Tibial nerve (tissue), 4 donors: ENCODE results near the gene CYLC2. TPM values are rescaled to one million over a fixed set of nuclear protein-coding genes. Genes with fewer than 3 reads are reported as not detected.

Experiments used
- DNase-seq, 2 donors: peaks; one replicate each; pipeline ENCODE4 v3.0.0-alpha.2; 2019; ENCODE audit warnings: low spot score in 2 of 2
- H3K27ac ChIP-seq, 4 donors: fragments of 200-600 bp; sonication (generic) in 3 of 4; one replicate each; pipeline ENCODE4 v1.5.1; 2017 to 2019; ENCODE audit warnings: mild to moderate bottlenecking in 1 of 4
- H3K27me3 ChIP-seq, 2 donors: fragments of 200-600 bp; sonication (generic) in 1 of 2; one replicate each; pipeline versions ENCODE4 v1.5.1 to v1.6.0; 2017 to 2019
- H3K36me3 ChIP-seq, 3 donors: fragments of 200-600 bp; sonication (generic); one replicate each; pipeline ENCODE4 v1.5.1; 2018 to 2019
- H3K4me1 ChIP-seq, 4 donors: fragments of 200-600 bp; sonication (generic) in 3 of 4; one replicate each; pipeline ENCODE4 v1.5.1; 2017 to 2019
- H3K4me3 ChIP-seq, 4 donors: fragments of 200-600 bp; sonication (generic) in 3 of 4; one replicate each; pipeline ENCODE4 v1.5.1; 2017 to 2019; ENCODE audit warnings: mild to moderate bottlenecking in 1 of 4, moderate library complexity in 1 of 4
- H3K9me3 ChIP-seq, 4 donors: fragments of 200-600 bp; sonication (generic) in 3 of 4; one replicate each; pipeline ENCODE4 v1.5.1; 2017 to 2019
- CTCF ChIP-seq, 5 experiments: fragments of 200-600 bp in 3 of 5; fragments of 450-650 bp in 2 of 5; sonication (generic) in 3 of 5; IDR thresholded peaks; one replicate each; pipeline ENCODE4 v1.5.1; 2016 to 2019; ENCODE audit warnings: antibody characterized with exemption in 5 of 5, mild to moderate bottlenecking in 3 of 5, moderate library complexity in 2 of 5
- EP300 ChIP-seq, 2 donors: sonication (generic); formaldehyde crosslinking; IDR thresholded peaks; one replicate each; pipeline ENCODE4 v1.6.1; 2017; ENCODE audit warnings: antibody characterized with exemption in 2 of 2, mild to moderate bottlenecking in 1 of 2
- POLR2A ChIP-seq, 2 donors: fragments of 450-650 bp; IDR thresholded peaks; one replicate each; pipeline ENCODE4 v1.6.1; 2017; ENCODE audit warnings: antibody characterized with exemption in 2 of 2, mild to moderate bottlenecking in 2 of 2, moderate library complexity in 2 of 2
- WGBS, 2 donors: methylation state at CpG; one replicate each; pipeline ENCODE4 v1.1.5; 2018; 5-methylcytosine and 5-hydroxymethylcytosine counted together
- total RNA-seq, 4 donors: library from RNA; depleted of rRNA; stranded (reverse); fragments of >200 nt; gene quantifications; one replicate each; pipeline ENCODE4 v1.1.0, GENCODE V29; 2016

Gene CYLC2
- total RNA-seq, 4 donors from 2014 or later = not detected

GRCh38 chr9:102974530-102974929 is 20.6 kb upstream of the CYLC2 start:
- no peak for TF ChIP-seq EP300 (IDR thresholded peaks at IDR 0.05)
- TF ChIP-seq POLR2A (IDR thresholded peaks at IDR 0.05) = no peak
- no peak for TF ChIP-seq CTCF (IDR thresholded peaks at IDR 0.05)
- Histone ChIP-seq H3K4me1 (no peaks in the 10 kb centered on the region), H3K36me3 (no peaks in the 10 kb centered on the region), H3K27me3 (no peaks in the 10 kb centered on the region), H3K9me3 (peaks cover 0 to 19% (median 0%) of the 10 kb centered on the region in 4 donors), H3K4me3 (no peak overlapping the region), H3K27ac (no peak overlapping the region)
- no peak for DNase-seq
- 80 to 95% methylated on average over 1 of the region's 1 CpG for WGBS, 2 donors

- no peaks in the 10 kb centered on the region for H3K27me3 ChIP-seq
- H3K9me3 ChIP-seq = peaks cover 0 to 12% (median 0%) of the 10 kb centered on the region in 4 donors
- no peaks in the 10 kb centered on the region for H3K36me3 ChIP-seq
- no peak overlapping the region for H3K27ac ChIP-seq
- DNase-seq = no peak
- no peak for TF ChIP-seq POLR2A (IDR thresholded peaks at IDR 0.05)
- no peak for TF ChIP-seq CTCF (IDR thresholded peaks at IDR 0.05)
- no peak for TF ChIP-seq EP300 (IDR thresholded peaks at IDR 0.05)
- no peaks in the 10 kb centered on the region for H3K4me1 ChIP-seq
- no peak overlapping the region for H3K4me3 ChIP-seq
- WGBS, 2 donors = 72 to 83% methylated on average over 4 of the region's 4 CpGs
Measured at GRCh38 chr9:102975251-102975650, 19.9 kb upstream of the CYLC2 start.

- Histone ChIP-seq H3K4me3 (no peak overlapping the region), H3K27ac (no peak overlapping the region), H3K9me3 (no peaks in the 10 kb centered on the region), H3K36me3 (no peaks in the 10 kb centered on the region), H3K27me3 (no peaks in the 10 kb centered on the region), H3K4me1 (no peaks in the 10 kb centered on the region)
- no peak for TF ChIP-seq CTCF (IDR thresholded peaks at IDR 0.05)
- no peak for TF ChIP-seq POLR2A (IDR thresholded peaks at IDR 0.05)
- no peak for TF ChIP-seq EP300 (IDR thresholded peaks at IDR 0.05)
- DNase-seq = no peak
- WGBS, 2 donors = 51 to 67% methylated on average over 3 of the region's 3 CpGs
Measured at GRCh38 chr9:102985162-102985895, 9.8 kb upstream of the CYLC2 start.

- no peak overlapping the region for H3K27ac ChIP-seq
- no peak overlapping the region for H3K4me3 ChIP-seq
- DNase-seq = no peak
- H3K27me3 ChIP-seq = no peaks in the 10 kb centered on the region
- H3K4me1 ChIP-seq = no peaks in the 10 kb centered on the region
- H3K9me3 ChIP-seq = no peaks in the 10 kb centered on the region
- 93% methylated on average over 1 of the region's 1 CpG; no CpG with 5 or more reads in 1 of the 2 donors for WGBS, 2 donors
- H3K36me3 ChIP-seq = no peaks in the 10 kb centered on the region
- TF ChIP-seq POLR2A (IDR thresholded peaks at IDR 0.05) = no peak
- TF ChIP-seq CTCF (IDR thresholded peaks at IDR 0.05) = no peak
- TF ChIP-seq EP300 (IDR thresholded peaks at IDR 0.05) = no peak
Measured at GRCh38 chr9:102986425-102986824, 8.7 kb upstream of the CYLC2 start.

GRCh38 chr9:103003689-103004088 is 8.6 kb downstream of the CYLC2 start:
- no peaks in the 10 kb centered on the region for H3K36me3 ChIP-seq
- H3K9me3 ChIP-seq = no peaks in the 10 kb centered on the region
- H3K4me1 ChIP-seq = no peaks in the 10 kb centered on the region
- whole genome bisulfite sequencing, 2 donors = 87 to 93% methylated on average over 1 of the region's 1 CpG
- TF ChIP-seq CTCF (IDR thresholded peaks at IDR 0.05) (no peak), POLR2A (IDR thresholded peaks at IDR 0.05) (no peak), EP300 (IDR thresholded peaks at IDR 0.05) (no peak)
- H3K27ac ChIP-seq = no peak overlapping the region
- no peaks in the 10 kb centered on the region for H3K27me3 ChIP-seq
- DNase-seq = no peak
- no peak overlapping the region for H3K4me3 ChIP-seq
